OCI-LY7 (cell line): Measurements from ENCODE around the gene PLAGL1. TPM values are rescaled to one million over a fixed set of nuclear protein-coding genes. Genes with fewer than 3 reads are reported as not detected.

Experiments
- BruUV-seq: library from RNA; stranded (reverse); fragments of 400-500 nt; replicated peaks from 2 replicates; lab custom pipeline; 2021; lab: Mats Ljungman, UMichigan
- CTCF ChIA-PET: fragments of 300-600 bp; sonication (Branson Sonifier 250); formaldehyde crosslinking; loops from one replicate; lab custom pipeline; 2022; ENCODE audit warnings: antibody characterized with exemption; ENCODE audit not compliant: unreplicated experiment; lab: Charles Lee
- POLR2A ChIA-PET: fragments of 300-600 bp; sonication (Branson Sonifier 250); formaldehyde crosslinking; loops from one replicate; lab custom pipeline; 2022; ENCODE audit warnings: antibody characterized with exemption; lab: Charles Lee
- DNase-seq: peaks from one replicate; pipeline ENCODE4 v3.0.0-alpha.2; 2015; ENCODE audit warnings: low spot score
- H2AFZ ChIP-seq: fragments of 200-600 bp; sonication (generic), shearing (Covaris generic); 2 replicates; pipeline ENCODE4 v1.6.1; 2014; ENCODE audit warnings: mild to moderate bottlenecking, antibody characterized with exemption, low read length, moderate library complexity
- H3K27ac ChIP-seq: fragments of 200-600 bp; sonication (generic); 2 replicates; pipeline ENCODE4 v1.5.1; 2014; ENCODE audit warnings: mixed run types, low read depth, mild to moderate bottlenecking, moderate library complexity, low read length, inconsistent platforms; ENCODE audit not compliant: poor library complexity, severe bottlenecking
- H3K36me3 ChIP-seq: fragments of 200-600 bp; sonication (generic); 2 replicates; pipeline ENCODE4 v1.6.1; 2014; ENCODE audit warnings: mild to moderate bottlenecking, antibody characterized with exemption, low read length, moderate library complexity, mixed read lengths; ENCODE audit not compliant: insufficient read depth
- H3K4me1 ChIP-seq: fragments of 200-600 bp; sonication (generic); 2 replicates; pipeline ENCODE4 v1.5.1; 2014; ENCODE audit warnings: mild to moderate bottlenecking, low read length; ENCODE audit not compliant: insufficient read depth, poor library complexity, severe bottlenecking
- H3K4me2 ChIP-seq: fragments of 200-600 bp; sonication (generic); 2 replicates; pipeline ENCODE4 v1.6.1; 2014; ENCODE audit warnings: mild to moderate bottlenecking, low read length
- H3K4me3 ChIP-seq: fragments of 200-600 bp; sonication (generic); 2 replicates; pipeline ENCODE4 v1.5.1; 2014; ENCODE audit warnings: mild to moderate bottlenecking, low read depth, low read length; ENCODE audit not compliant: poor library complexity, severe bottlenecking
- H3K79me2 ChIP-seq: fragments of 200-600 bp; sonication (generic); 2 replicates; pipeline ENCODE4 v1.6.1; 2016; ENCODE audit warnings: low read depth, mild to moderate bottlenecking, low read length, moderate library complexity, mixed read lengths; ENCODE audit not compliant: insufficient read depth
- H3K9me2 ChIP-seq: fragments of 200-600 bp; sonication (generic); 2 replicates; pipeline ENCODE4 v1.6.1; 2016; ENCODE audit warnings: mild to moderate bottlenecking, low read length, mixed read lengths; ENCODE audit not compliant: insufficient read depth
- H3K9me3 ChIP-seq: fragments of 200-600 bp; sonication (generic); 2 replicates; pipeline ENCODE4 v1.6.1; 2014; ENCODE audit warnings: mild to moderate bottlenecking, mixed run types, low read length, mixed read lengths
- H4K20me1 ChIP-seq: fragments of 200-600 bp; sonication (generic); 2 replicates; pipeline ENCODE4 v1.6.1; 2014; ENCODE audit warnings: mild to moderate bottlenecking, antibody characterized with exemption, low read length, moderate library complexity, mixed read lengths; ENCODE audit not compliant: insufficient read depth
- EZH2phosphoT487 ChIP-seq: fragments of 200-600 bp; sonication (generic); IDR thresholded peaks from 2 replicates; pipeline ENCODE4 v1.6.1; 2018; ENCODE audit warnings: low read depth, borderline replicate concordance, mild to moderate bottlenecking, mixed run types, antibody characterized with exemption, low read length, moderate library complexity, mixed read lengths
- intact Hi-C: fragments of 100-400 bp; cut with micrococcal nuclease; formaldehyde crosslinking; loops from one replicate; pipeline ENCODE4 v1.10.0; 2022; ENCODE audit not compliant: unreplicated experiment
- total RNA-seq, 2 experiments: library from RNA; depleted of rRNA in 1 of 2; stranded (reverse); fragments of >200 nt in 1 of 2; shearing (Covaris generic) in 1 of 2; gene quantifications; 2 replicates each; pipeline ENCODE4 v1.2.3, GENCODE V29; 2014 to 2022
- TF ChIP-seq, protein P1 (sequence below): fragments of 200-600 bp; sonication (generic); conservative IDR thresholded peaks from 2 replicates; pipeline ENCODE4 v1.5.1; 2014; ENCODE audit warnings: mild to moderate bottlenecking, antibody characterized with exemption, low read length, moderate library complexity, mixed read lengths

Gene PLAGL1
- total RNA-seq, 2 experiments from 2014 or later, result 1.7 TPM

DNA sequence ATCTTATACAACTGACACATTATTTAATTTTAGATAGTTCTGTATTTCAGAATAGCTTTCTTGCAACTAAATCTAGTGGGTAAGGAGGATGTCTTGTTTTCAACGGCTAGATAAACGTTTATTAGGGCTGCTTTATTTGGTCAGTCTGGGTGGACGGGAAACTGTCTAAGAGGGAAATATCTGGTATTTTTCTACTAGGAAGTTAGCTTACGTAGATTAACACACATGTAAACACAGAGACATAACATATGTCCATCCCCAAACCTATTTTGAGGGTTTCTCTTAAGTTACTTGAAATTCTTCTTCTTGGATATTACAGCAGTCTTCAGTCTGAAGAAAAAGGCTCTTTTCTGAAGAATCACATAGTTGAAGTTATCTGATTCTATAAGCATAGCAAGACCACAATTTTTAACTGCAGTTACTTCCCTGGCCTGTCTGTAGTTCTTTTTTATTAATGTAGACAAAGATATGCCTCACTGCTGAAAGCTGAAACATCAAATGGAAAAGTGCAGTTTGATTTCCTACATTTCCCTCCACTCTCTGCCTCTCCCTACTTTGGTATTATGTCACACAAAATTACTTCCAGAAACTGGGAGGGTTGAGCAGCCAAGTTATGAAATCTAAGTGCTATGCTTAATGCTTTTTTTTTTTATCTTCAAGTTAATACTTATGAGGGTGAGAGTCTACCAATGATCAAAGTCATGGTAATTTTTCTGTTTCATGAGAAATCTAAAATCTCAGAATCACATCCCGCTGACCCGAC is 37.4 kb downstream of the PLAGL1 start:
- no peaks in the 10 kb centered on the region for H3K9me3 ChIP-seq
- ChIA-PET POLR2A (no interaction called here), CTCF (no interaction called here)
- no peaks in the 10 kb centered on the region for H3K9me2 ChIP-seq
- TF ChIP-seq, protein P1, sequence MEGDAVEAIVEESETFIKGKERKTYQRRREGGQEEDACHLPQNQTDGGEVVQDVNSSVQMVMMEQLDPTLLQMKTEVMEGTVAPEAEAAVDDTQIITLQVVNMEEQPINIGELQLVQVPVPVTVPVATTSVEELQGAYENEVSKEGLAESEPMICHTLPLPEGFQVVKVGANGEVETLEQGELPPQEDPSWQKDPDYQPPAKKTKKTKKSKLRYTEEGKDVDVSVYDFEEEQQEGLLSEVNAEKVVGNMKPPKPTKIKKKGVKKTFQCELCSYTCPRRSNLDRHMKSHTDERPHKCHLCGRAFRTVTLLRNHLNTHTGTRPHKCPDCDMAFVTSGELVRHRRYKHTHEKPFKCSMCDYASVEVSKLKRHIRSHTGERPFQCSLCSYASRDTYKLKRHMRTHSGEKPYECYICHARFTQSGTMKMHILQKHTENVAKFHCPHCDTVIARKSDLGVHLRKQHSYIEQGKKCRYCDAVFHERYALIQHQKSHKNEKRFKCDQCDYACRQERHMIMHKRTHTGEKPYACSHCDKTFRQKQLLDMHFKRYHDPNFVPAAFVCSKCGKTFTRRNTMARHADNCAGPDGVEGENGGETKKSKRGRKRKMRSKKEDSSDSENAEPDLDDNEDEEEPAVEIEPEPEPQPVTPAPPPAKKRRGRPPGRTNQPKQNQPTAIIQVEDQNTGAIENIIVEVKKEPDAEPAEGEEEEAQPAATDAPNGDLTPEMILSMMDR, result no peak
- no peak for TF ChIP-seq EZH2phosphoT487
- H3K4me2 ChIP-seq, result no peak overlapping the region
- BruUV-seq, result no TSS peak
- no peak for DNase-seq
- H3K27ac ChIP-seq, result no peak overlapping the region
- H3K36me3 ChIP-seq, result no peaks in the 10 kb centered on the region
- H3K4me3 ChIP-seq, result no peak overlapping the region
- H4K20me1 ChIP-seq, result no peaks in the 10 kb centered on the region
- H2AFZ ChIP-seq, result no peak overlapping the region
- no peaks in the 10 kb centered on the region for H3K4me1 ChIP-seq
- H3K79me2 ChIP-seq, result no peaks in the 10 kb centered on the region
- intact Hi-C loops, result no loop called here

DNA sequence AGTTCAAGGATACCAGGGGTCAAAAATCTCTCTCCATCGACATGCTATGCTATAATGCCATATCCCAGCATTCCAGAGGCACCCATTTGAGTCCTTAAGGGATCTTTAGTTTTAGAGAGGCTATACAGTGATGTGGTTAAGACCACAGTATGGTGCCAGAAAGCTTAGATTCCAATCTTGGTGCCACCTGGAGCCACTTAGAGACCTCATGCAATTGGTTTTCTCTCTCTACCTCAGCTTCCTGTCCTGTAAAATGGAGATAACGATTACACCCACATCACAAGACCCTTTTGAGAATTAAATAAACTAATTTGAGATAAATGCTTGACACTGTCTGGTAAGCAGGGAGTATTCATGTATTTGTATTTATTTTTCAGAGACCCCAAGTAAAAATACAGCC is 39.0 kb downstream of the PLAGL1 start:
- no peak overlapping the region for H3K4me2 ChIP-seq
- no peak overlapping the region for H3K27ac ChIP-seq
- no peak overlapping the region for H3K4me3 ChIP-seq
- CTCF ChIA-PET, result no interaction called here
- H2AFZ ChIP-seq, result no peak overlapping the region
- no peaks in the 10 kb centered on the region for H3K9me2 ChIP-seq
- H4K20me1 ChIP-seq, result no peaks in the 10 kb centered on the region
- no peaks in the 10 kb centered on the region for H3K36me3 ChIP-seq
- POLR2A ChIA-PET, result no interaction called here
- intact Hi-C loops, result no loop called here
- no peak for TF ChIP-seq EZH2phosphoT487
- TF ChIP-seq, protein P1, result no peak
- no peaks in the 10 kb centered on the region for H3K4me1 ChIP-seq
- no peaks in the 10 kb centered on the region for H3K9me3 ChIP-seq
- BruUV-seq, result no TSS peak
- DNase-seq, result no peak
- no peaks in the 10 kb centered on the region for H3K79me2 ChIP-seq

DNA sequence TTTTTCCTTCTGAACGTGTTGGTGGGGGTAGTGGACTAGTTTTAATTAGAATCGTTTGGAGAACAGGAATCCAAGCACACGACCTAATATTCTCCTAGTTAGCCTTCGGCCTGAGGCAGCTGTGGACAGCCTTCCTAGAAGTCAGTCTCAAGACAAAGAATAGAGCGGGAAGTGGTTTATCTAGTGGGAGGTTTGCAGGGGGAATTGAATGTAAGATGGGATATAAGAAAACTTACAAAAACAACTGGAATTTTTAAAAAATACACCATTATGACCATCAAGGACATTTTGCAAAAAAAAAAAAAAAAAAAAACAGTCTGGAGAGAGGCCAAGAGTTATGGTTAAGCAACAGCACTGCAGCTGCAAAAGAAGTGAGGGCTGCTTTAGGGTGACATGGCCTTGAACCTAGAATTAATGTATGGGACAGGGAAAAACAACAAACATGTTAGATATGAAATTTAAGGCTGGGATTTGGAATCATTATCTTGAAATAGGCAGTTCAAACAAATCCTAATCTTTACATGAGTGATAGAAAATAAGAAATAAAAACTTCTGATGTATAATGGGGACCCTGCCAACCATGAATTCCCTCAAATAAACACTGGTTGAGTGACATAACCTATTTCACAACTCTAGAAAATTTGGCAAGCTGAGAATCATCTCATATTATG is 40.2 kb downstream of the PLAGL1 start:
- no peaks in the 10 kb centered on the region for H3K9me2 ChIP-seq
- H3K4me3 ChIP-seq, result no peak overlapping the region
- H3K36me3 ChIP-seq, result no peaks in the 10 kb centered on the region
- TF ChIP-seq EZH2phosphoT487, result no peak
- TF ChIP-seq, protein P1, result no peak
- no peaks in the 10 kb centered on the region for H4K20me1 ChIP-seq
- intact Hi-C loops, result no loop called here
- H3K9me3 ChIP-seq, result no peaks in the 10 kb centered on the region
- no peak overlapping the region for H3K27ac ChIP-seq
- POLR2A ChIA-PET, result interaction anchor here (0.5 kb wide), 1 partner anchor 249 kb away, joined by 3 read pairs; no protein-coding TSS in a partner anchor
- H3K79me2 ChIP-seq, result no peaks in the 10 kb centered on the region
- CTCF ChIA-PET, result no interaction called here
- no peak overlapping the region for H3K4me2 ChIP-seq
- no peak for DNase-seq
- H3K4me1 ChIP-seq, result no peaks in the 10 kb centered on the region
- no TSS peak for BruUV-seq
- H2AFZ ChIP-seq, result no peak overlapping the region
